ENCODE data around the gene HAO1. TPM values are rescaled to one million over a fixed set of nuclear protein-coding genes. Genes with fewer than 3 reads are reported as not detected.

The HAO1 gene
- total and polyA plus RNA-seq, 9 of the 15 experiments (the other 6 are each of a cell fraction or from before 2014, with no cell fraction given), result not detected

DNA sequence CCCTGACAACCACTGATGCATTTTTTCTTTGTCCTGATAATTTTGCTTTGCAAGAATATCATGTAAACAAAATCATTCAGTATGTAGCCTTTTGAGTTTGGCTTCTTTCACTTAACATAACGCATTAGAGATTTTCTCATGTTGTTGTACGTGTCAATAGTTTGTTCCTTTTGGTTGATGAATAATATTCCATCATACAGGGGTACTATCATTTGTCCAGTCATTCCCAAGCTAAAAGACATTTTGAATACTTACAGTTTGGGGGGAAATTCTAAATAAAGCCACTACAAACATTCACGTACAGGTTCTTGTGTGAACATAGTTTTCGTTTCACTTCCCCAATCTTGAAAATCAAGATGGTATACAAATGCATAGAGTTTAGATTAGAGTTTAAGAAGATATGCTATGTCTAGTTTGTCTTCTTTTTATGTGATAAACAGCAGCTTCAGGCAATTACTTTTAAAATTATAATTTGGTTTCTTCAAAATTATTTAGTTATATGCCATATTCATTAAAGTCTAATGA is 5.2 kb downstream of the HAO1 start (continued):
- no peak for TF ChIP-seq CTCF (IDR thresholded peaks at IDR 0.05 in 2 of 3, conservative IDR thresholded peaks at IDR 0.05 in 1 of 3; ENCODE audit: insufficient read depth in 2 of 3, low read depth in 1 of 3, low read length in 3 of 3)

- H3K4me2 ChIP-seq (ENCODE audit: insufficient read depth, low read length), result no peak overlapping the region
- H3K9me3 ChIP-seq (replicated peaks; ENCODE audit: control insufficient read depth, insufficient read depth, low read depth, low read length), result no peaks in the 10 kb centered on the region
- DNase-seq (ENCODE audit: extremely low read depth in 1 of 4, low spot score in 3 of 4), result no peak
- H3K36me3 ChIP-seq (ENCODE audit: control insufficient read depth, insufficient read depth, low read length), result no peaks in the 10 kb centered on the region
- H3K27ac ChIP-seq (ENCODE audit: extremely low read depth, low read depth, low read length), result no peak overlapping the region
- ATAC-seq, result no peak
- H3K4me1 ChIP-seq (replicated peaks in 1 of 2; ENCODE audit: control insufficient read depth in 2 of 2, insufficient read depth in 2 of 2, low read length in 2 of 2), result no peaks in the 10 kb centered on the region
- in situ Hi-C loops (cut with MboI) (loop anchor here (25.0 kb wide), 1 partner anchor 779 kb away; no protein-coding TSS in a partner anchor), intact Hi-C loops (cut with micrococcal nuclease) (no loop called here)
- POLR2A ChIA-PET, result no interaction called here
- 0% methylated on average over 1 of the region's 1 CpG for WGBS (ENCODE audit: insufficient coverage, low coverage, missing lambda C conversion rate)
- no peak for TF ChIP-seq TAF1 (IDR thresholded peaks at IDR 0.05; ENCODE audit: control insufficient read depth, extremely low read depth, insufficient read depth, low read length, severe bottlenecking)
- TF ChIP-seq, protein P1, sequence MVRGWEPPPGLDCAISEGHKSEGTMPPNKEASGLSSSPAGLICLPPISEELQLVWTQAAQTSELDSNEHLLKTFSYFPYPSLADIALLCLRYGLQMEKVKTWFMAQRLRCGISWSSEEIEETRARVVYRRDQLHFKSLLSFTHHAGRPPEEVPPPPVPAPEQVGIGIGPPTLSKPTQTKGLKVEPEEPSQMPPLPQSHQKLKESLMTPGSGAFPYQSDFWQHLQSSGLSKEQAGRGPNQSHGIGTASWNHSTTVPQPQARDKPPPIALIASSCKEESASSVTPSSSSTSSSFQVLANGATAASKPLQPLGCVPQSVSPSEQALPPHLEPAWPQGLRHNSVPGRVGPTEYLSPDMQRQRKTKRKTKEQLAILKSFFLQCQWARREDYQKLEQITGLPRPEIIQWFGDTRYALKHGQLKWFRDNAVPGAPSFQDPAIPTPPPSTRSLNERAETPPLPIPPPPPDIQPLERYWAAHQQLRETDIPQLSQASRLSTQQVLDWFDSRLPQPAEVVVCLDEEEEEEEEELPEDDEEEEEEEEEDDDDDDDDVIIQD (CRISPR knock-in tag; IDR thresholded peaks at IDR 0.05), result no peak
- H3K9me1 ChIP-seq (ENCODE audit: control insufficient read depth, insufficient read depth, low read length), result no peaks in the 10 kb centered on the region
- no peak for FAIRE-seq
- no peak overlapping the region for H2AFZ ChIP-seq (ENCODE audit: low read depth, low read length)
- no TSS peak for BruUV-seq (replicated peaks)
- no peaks in the 10 kb centered on the region for H3K27me3 ChIP-seq (ENCODE audit: control insufficient read depth in 2 of 2, insufficient read depth in 2 of 2, low read length in 2 of 2)
- no peaks in the 10 kb centered on the region for H4K20me1 ChIP-seq (replicated peaks; ENCODE audit: control insufficient read depth, insufficient read depth, low read length)
- H3K4me3 ChIP-seq, result no peak overlapping the region
- CTCF ChIA-PET (ENCODE audit: low intra/inter-chr PET ratio), result no interaction called here
- no peaks in the 10 kb centered on the region for H3K79me2 ChIP-seq (ENCODE audit: control insufficient read depth, insufficient read depth, low read length)
- no peak overlapping the region for H3K9ac ChIP-seq (ENCODE audit: insufficient read depth in 1 of 2, low read depth in 2 of 2, low read length in 2 of 2)
These were observed 6.9 kb downstream of the HAO1 start for GRCh38 chr20:7933346-7933745.

Data from K562 (cell line).